Nephron (organoid): ENCODE data around the gene ARHGAP15.

ENCODE experiments used
- H3K27ac Mint-ChIP-seq, 3 experiments: 2 replicates each; pipeline ENCODE4 v1.8.0; 2020; ENCODE audit warnings: mixed read lengths in 3 of 3, mild to moderate bottlenecking in 2 of 3, moderate library complexity in 1 of 3
- H3K27me3 Mint-ChIP-seq: 2 replicates; pipeline ENCODE4 v1.8.0; 2021; ENCODE audit warnings: low read depth, mild to moderate bottlenecking, moderate library complexity, mixed read lengths
- H3K36me3 Mint-ChIP-seq: 2 replicates; pipeline ENCODE4 v1.8.0; 2020; ENCODE audit warnings: low read depth, mixed read lengths
- H3K4me1 Mint-ChIP-seq: 2 replicates; pipeline ENCODE4 v1.8.0; 2020; ENCODE audit warnings: mixed read lengths
- H3K4me3 Mint-ChIP-seq, 3 experiments: 2 replicates each; pipeline ENCODE4 v1.8.0; 2020; ENCODE audit warnings: mild to moderate bottlenecking in 3 of 3, mixed read lengths in 3 of 3, moderate library complexity in 2 of 3
- H3K9me3 Mint-ChIP-seq: 2 replicates; pipeline ENCODE4 v1.8.0; 2020; ENCODE audit warnings: mixed read lengths
- TF ChIP-seq, protein P1 (sequence below), 3 experiments: fragments of 200-600 bp; sonication (generic); IDR thresholded peaks; one replicate each; pipeline ENCODE4 v1.5.0; 2021; ENCODE audit warnings: antibody characterized with exemption in 3 of 3; ENCODE audit not compliant: unreplicated experiment in 3 of 3

Gene ARHGAP15

DNA sequence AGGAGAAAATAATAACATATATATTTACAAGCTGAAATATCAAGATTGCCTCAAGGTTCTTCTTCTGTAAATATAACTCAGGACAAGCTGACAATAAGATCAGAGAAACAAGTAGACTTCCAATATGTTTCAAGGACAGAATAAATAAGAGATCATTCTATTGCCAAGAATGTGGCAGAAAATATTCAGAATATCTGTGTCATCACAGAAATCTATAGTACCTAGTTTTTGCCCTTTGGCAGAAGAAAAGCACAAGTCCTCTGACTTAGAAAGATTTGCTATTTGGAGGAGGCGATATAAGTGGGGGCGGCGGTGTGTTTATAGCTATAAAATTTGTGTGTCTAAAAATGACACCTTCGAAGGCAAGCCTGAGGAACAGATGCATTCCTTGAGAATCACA lies 34.3 kb downstream of the ARHGAP15 start:
- H3K36me3 Mint-ChIP-seq, result no peaks in the 10 kb centered on the region
- H3K9me3 Mint-ChIP-seq, result no peaks in the 10 kb centered on the region
- peaks cover 9% of the 10 kb centered on the region for H3K4me1 Mint-ChIP-seq
- no peak overlapping the region for H3K27ac Mint-ChIP-seq
- no peaks in the 10 kb centered on the region for H3K27me3 Mint-ChIP-seq
- TF ChIP-seq, protein P1, sequence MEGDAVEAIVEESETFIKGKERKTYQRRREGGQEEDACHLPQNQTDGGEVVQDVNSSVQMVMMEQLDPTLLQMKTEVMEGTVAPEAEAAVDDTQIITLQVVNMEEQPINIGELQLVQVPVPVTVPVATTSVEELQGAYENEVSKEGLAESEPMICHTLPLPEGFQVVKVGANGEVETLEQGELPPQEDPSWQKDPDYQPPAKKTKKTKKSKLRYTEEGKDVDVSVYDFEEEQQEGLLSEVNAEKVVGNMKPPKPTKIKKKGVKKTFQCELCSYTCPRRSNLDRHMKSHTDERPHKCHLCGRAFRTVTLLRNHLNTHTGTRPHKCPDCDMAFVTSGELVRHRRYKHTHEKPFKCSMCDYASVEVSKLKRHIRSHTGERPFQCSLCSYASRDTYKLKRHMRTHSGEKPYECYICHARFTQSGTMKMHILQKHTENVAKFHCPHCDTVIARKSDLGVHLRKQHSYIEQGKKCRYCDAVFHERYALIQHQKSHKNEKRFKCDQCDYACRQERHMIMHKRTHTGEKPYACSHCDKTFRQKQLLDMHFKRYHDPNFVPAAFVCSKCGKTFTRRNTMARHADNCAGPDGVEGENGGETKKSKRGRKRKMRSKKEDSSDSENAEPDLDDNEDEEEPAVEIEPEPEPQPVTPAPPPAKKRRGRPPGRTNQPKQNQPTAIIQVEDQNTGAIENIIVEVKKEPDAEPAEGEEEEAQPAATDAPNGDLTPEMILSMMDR (IDR thresholded peaks at IDR 0.05; ENCODE audit: unreplicated experiment in 3 of 3), result no peak
- H3K4me3 Mint-ChIP-seq, result no peak overlapping the region

DNA sequence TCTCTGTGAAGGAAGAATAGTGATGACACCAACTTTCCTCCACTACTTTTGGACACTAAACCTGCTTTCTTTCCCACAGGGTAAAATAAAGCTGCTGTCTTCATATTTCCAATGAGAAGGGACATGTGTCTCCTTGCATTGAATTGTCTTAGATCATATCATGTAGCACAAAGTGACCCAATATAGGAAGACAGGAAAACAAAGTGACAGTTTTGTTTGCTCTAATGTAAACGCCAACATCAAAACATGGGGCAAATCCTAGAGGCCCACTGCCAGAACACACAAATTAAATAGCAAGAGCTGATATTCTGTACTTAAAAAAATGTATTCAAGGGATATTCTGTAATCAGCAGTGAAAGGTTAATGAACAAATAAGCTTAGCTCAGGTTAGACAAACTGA lies 36.1 kb downstream of the ARHGAP15 start:
- Mint-ChIP-seq H3K27me3 (no peaks in the 10 kb centered on the region), H3K9me3 (no peaks in the 10 kb centered on the region)

DNA sequence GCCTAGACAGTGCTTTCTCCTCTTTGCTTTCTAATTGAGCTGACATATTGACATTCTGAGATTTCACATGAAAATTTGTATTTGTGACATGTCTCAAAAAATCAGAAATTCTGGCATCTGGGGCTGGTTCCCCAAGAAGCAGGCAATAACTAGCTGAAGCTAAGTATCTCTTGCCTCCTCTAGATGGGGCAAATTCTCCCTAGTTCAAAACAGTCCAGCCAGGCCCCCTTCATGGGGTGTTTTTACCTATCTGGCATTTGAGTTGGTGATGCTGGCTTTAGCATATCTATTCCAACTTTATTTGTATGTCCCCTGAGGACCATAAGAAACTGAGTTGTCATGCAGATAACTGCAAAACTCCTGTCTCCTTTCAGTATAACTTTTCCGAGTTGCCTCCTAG lies 39.9 kb downstream of the ARHGAP15 start:
- Mint-ChIP-seq H3K4me1 (peaks cover under 1% of the 10 kb centered on the region), H3K9me3 (no peaks in the 10 kb centered on the region), H3K36me3 (no peaks in the 10 kb centered on the region), H3K27ac (no peak overlapping the region), H3K4me3 (no peak overlapping the region), H3K27me3 (no peaks in the 10 kb centered on the region)
- TF ChIP-seq, protein P1 (IDR thresholded peaks at IDR 0.05; ENCODE audit: unreplicated experiment in 3 of 3), result no peak

More for the DNA sequence above, 36.1 kb downstream of the ARHGAP15 start:
- TF ChIP-seq, protein P1 (IDR thresholded peaks at IDR 0.05; ENCODE audit: unreplicated experiment in 3 of 3), result no peak
- Mint-ChIP-seq H3K4me1 (peaks cover 9% of the 10 kb centered on the region), H3K27ac (no peak overlapping the region), H3K36me3 (no peaks in the 10 kb centered on the region), H3K4me3 (no peak overlapping the region)

DNA sequence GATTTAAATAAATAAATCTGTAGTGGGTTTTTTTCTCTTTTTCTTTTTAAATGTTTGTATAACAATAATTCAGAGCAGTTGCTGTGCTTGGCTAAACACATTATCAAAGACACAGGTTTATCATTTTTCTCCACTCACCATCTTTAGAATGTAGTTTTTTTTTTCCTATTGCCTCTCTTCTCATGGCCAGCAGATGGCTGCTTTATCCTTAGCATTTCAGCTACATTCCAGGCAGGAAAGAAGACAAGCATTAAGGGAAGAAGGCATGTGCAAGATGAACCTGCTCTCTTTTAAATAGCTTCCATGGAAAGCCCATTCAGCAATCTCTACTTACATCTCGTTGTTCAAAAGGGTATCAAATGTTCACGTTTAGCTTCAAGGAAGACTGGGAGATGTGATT lies 42.6 kb downstream of the ARHGAP15 start:
- TF ChIP-seq, protein P1 (IDR thresholded peaks at IDR 0.05; ENCODE audit: unreplicated experiment in 3 of 3), result peak; percentile 46 to 58 (median 52)
- H3K36me3 Mint-ChIP-seq, result no peaks in the 10 kb centered on the region
- no peaks in the 10 kb centered on the region for H3K4me1 Mint-ChIP-seq
- H3K27me3 Mint-ChIP-seq, result no peaks in the 10 kb centered on the region
- H3K4me3 Mint-ChIP-seq, result no peak overlapping the region
- no peak overlapping the region for H3K27ac Mint-ChIP-seq
- no peaks in the 10 kb centered on the region for H3K9me3 Mint-ChIP-seq

DNA sequence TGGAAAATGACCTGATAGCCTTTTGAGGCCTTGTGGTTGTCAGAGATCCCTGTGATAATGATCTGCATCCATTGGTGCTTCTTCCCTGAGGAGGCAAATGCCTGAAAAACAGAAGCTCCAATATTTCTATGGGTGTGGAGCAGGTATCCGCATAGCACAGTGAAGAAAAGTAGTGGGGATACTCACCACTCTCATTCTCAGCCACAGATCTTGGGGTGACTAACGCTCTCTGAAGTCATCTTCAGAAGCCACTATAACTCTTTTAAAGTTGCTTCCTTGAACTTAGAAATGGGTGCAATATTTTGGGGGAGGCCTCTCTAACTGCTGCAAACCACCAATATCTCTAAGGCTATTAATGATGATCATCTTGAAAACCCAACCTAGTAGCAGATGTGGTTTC lies 46.2 kb downstream of the ARHGAP15 start:
- H3K36me3 Mint-ChIP-seq, result no peaks in the 10 kb centered on the region
- TF ChIP-seq, protein P1 (IDR thresholded peaks at IDR 0.05; ENCODE audit: unreplicated experiment in 3 of 3), result no peak
- H3K27me3 Mint-ChIP-seq, result no peaks in the 10 kb centered on the region
- H3K9me3 Mint-ChIP-seq, result peaks cover 3% of the 10 kb centered on the region
- H3K4me1 Mint-ChIP-seq, result peaks cover 4% of the 10 kb centered on the region
- no peak overlapping the region for H3K27ac Mint-ChIP-seq
- no peak overlapping the region for H3K4me3 Mint-ChIP-seq

DNA sequence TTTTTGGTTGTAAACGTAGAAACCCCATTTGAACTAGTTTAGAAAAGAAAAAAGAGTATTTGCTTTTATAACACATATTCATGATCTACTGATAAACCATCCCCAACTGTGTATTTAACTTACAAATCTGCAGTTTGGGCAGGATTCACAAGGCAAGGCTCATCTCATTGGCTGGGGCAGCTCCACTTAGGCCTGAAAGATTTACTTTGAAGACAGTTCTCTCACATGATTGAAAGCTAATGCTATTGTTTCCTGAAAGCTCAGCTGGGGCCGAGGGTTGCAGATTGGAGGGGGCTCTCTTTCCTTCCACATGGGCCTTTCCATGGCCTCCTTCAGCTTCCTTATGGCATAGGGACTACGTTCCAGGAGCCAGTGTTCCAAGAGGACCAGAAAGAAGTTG lies 47.4 kb downstream of the ARHGAP15 start:
- H3K4me3 Mint-ChIP-seq, result no peak overlapping the region
- TF ChIP-seq, protein P1 (IDR thresholded peaks at IDR 0.05; ENCODE audit: unreplicated experiment in 3 of 3), result no peak
- no peaks in the 10 kb centered on the region for H3K27me3 Mint-ChIP-seq
- H3K9me3 Mint-ChIP-seq, result peaks cover 6% of the 10 kb centered on the region
- peak overlapping the region; percentile 12 to 78 (median 71) for H3K27ac Mint-ChIP-seq
- no peaks in the 10 kb centered on the region for H3K36me3 Mint-ChIP-seq
- H3K4me1 Mint-ChIP-seq, result peaks cover 4% of the 10 kb centered on the region
